ENCODE data around the gene FGGY.
"Not testable (repeated sequence)": the region's sequence is repeated elsewhere in the genome, so short reads cannot be mapped to it uniquely, and the experiment has no call there.

The FGGY gene

DNA sequence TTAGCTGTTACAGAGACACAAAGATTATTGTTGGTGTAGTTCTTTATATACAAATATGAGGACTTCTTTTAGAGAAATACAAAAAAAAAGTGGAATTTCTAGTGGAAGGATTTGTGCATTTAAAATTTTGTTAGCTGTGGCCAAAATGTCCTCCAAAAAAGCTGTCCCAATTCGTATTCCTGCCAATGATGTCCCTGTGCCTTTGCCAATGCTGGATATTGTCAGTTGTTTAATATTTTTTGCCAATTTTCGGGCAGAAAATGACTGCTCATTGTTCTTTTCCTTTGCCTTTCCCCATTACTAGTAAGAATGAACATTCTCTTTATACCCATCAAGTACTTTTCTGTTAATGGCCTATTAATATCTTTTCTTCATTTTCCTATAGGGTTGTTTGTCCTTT lies 407.8 kb downstream of the FGGY start:
- DNase-seq (ENCODE audit: low spot score): no peak

DNA sequence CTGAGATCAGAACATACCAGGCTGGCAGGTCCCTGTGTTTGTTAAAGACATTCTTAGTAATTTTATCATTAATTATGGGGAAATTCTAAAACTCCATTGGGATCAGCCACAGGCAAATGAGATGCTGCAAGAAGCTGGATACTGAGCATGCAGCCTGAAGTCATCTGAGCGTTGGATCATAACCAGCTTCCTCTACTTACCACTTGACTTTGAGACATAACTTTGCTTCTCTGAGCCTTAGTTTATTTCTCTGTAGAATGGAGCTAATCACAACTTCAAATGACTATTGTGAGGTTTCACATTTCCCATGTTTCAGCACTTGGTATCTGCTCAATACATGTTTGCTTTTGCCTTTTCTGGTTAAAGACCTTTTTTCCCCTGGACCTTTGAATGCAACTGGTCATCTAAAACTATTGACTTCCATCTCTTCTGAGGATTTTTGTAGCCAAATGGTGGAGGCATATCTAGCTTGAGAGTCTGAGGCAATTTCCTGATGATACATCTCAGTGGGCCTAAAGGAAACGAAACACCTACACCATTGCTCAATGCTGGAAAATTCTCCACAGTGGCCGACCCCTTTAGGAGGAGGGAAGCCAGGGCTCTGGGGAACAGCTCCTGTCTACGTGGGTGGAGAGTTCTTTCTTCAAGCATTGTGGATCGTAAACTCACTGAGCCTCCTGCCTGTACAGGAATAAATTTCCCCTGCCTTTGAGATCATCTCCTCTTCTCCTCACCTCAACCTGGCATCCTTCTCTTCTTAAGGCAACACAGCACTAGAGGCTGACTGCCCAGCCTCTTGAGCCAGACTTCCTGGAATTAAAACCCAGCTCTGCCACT lies 408.8 kb downstream of the FGGY start:
- no peak for DNase-seq (ENCODE audit: low spot score)

DNA sequence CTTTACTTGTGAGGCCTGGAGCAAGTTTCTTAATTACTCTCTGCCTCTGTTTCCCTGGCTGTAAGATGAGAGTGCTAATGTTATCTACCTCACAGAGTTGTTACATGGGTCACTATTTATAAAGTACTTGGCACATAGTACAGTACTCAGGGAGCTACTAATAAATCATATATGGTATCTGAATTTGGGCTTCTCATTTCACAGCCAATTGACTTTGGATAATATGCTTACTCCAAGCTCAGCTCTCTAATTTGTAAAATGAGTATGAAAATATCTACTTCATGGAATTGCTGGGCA lies 409.4 kb downstream of the FGGY start:
- no peak for DNase-seq (ENCODE audit: low spot score)

DNA sequence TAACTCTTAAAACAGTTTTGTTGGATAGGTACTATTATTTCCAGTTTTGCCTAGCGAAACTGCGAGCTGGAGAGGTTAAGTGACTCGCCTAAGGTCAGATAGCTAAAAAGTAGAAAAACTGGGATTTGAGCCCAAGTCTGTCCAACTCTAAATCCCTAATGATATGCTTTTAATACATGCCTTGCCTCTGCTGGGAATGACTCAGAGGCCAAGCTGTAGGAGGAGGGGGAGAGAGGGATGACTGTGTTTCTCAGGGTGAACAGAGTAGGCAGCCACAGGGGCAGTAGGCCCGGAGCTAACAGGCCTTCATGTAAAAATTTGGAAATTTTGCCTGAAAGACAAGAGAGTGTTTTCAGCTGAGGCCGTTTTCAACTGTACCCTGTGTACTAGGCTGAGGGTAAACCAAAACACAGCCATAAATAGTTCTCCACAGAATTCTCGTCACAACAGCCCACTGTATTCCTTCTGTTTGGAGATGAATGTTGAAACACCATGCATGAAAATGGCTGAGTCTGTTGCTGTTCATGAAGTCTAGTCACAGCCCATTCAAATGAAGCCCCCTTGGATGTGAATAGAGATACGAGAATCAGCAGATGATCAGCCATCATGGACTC lies 410.4 kb downstream of the FGGY start:
- DNase-seq (ENCODE audit: low spot score): no peak

DNA sequence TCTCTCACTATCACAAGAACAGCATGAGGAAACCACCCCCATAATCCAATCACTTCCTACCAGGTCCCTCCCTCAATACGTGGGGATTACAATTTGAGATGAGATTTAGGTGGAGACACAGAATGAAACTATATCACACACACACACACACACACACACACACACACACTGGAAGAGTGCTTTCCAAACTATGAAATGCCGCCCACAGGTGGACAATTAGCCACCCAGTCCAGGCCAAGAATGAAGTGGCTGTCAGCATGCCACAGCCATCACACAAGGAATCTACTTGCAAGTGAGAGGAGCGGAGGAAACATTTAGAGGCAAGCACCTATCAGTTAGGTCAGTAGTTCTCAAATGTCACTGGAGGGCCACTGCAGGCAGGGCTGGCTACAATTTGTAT lies 412.4 kb downstream of the FGGY start:
- no peak for DNase-seq (ENCODE audit: low spot score)

DNA sequence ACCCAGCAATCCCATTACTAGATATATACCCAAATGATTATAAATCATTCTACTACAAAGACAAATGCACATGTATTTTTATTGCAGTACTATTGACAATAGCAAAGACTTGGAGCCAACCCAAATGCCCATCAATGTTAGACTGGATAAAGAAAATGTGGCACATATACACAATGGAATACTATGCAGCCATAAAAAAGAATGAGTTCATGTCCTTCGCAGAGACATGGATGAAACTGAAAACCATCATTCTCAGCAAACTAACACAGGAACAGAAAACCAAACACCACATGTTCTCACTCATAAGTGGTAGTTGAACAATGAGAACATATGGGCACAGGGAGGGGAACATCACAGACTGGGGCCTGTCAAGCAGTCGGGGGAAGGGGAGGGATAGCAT lies 414.0 kb downstream of the FGGY start:
- DNase-seq (ENCODE audit: low spot score): not testable (repeated sequence)

DNA sequence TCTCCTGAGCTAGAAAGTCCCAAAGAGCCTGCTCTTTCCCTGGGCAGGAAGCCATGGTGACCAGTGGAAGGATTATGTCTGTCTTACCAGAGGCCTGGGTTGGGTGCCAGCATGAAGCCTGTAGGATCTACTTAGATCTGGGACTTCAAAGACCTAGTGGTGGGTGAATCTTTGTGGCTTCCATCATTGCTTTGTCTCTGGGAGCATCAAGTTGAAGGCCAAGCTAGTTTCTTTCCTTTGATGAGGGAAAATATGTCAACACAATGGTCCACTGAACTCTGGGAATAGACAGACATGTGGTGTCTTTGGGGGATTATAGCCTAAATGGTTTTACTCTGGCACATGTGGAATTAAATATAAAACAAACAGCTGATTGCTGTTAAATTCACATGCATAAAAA lies 417.3 kb downstream of the FGGY start:
- no peak for DNase-seq (ENCODE audit: low spot score)

DNA sequence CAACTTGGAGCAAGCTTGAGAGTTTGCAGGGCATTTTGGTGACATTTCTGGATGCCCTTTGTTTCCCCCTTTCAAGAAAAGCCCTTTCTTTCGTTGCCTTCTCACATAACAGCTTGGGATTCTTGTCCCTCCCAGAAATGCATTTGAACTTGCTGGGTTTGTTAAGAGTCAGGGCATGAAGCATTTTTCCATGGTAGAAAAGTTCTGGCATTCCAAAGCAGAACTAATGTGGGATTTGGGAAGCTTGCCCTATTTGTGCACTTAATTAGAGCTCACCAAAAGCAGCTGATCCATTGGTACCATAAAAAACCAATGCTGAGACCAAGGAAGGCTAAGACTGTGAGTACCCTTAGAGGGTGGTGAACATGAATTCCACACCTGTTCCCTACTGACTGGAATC lies 418.1 kb downstream of the FGGY start:
- no peak for DNase-seq (ENCODE audit: low spot score)

DNA sequence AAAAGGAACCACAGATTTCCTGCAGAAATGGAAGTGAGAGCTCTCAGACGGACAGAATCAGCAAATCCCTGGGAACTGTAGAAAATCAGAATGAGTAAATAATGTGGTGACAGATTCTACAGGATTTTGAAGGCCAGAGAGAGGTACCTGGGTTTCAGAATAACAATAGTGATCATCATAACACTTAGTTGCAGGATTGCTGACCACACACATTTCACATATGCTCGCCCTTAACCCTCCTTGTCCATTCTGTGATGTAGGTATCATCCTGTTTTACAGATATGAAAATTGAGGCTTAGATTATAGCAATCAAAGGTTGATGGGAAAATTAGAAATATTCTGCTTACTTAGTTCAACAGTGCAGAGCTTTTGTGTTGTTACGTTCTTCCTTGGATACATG lies 419.9 kb downstream of the FGGY start:
- DNase-seq (ENCODE audit: low spot score): no peak

DNA sequence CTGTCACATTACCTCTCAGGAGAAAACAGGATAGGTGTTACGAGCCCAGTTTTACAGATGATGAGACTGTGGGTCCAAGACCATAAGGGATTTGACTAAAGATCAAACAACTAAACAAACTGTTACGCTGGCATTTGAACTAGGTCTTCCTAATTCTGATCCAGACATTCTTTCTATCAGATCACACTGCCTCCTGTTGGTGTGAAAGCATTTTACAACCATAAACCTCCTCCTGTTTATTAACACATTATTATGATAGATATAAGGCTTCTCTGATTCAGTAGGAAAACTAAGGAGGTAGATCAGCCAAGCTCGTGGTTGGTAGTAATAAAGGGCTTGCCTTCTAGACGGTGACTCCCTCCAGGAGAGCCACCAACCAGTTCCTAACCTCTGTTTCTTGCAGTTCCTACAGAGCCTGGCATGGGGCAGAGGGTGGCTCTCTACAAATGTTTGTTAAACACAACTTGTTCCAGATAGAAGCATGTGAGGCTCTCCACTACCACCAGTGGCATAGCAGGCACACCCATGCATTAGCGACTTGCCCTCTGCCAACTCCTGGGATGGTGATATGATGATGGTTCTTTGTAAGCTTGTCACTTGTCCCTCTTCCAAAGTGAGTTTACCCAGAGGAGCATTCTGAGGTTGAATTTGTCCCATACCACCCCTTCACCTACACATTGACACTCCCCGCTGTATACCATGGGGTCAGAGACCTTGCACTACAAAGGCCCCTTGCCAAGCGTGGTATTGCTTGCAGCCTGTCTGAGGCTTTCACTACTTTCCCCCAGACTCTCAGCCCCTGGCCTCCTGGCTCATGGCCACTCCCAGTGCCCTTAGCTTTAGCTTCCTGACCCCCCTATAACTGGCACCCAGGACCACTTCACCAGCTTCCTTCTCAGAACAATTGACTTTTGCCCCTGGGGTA lies 421.4 kb downstream of the FGGY start:
- DNase-seq (ENCODE audit: low spot score): peak; percentile 33

DNA sequence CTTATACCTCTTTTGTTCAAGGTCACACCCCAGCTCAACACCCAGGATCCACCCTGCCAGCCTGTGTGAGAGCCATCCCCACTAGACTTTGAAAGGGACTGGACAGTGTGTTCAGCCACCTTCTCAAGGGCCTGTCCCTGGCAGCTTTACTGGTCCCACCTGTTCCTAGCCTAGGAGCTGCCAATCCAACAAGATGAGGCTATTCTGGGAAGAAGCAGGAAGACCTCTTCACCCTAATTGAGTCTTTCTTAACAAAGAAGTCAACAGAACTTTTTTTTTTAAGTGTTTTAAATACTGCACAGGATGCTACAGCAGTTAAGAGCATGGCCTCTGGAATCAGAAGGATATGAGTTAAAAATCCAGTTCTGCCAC lies 422.1 kb downstream of the FGGY start:
- no peak for DNase-seq (ENCODE audit: low spot score)

DNA sequence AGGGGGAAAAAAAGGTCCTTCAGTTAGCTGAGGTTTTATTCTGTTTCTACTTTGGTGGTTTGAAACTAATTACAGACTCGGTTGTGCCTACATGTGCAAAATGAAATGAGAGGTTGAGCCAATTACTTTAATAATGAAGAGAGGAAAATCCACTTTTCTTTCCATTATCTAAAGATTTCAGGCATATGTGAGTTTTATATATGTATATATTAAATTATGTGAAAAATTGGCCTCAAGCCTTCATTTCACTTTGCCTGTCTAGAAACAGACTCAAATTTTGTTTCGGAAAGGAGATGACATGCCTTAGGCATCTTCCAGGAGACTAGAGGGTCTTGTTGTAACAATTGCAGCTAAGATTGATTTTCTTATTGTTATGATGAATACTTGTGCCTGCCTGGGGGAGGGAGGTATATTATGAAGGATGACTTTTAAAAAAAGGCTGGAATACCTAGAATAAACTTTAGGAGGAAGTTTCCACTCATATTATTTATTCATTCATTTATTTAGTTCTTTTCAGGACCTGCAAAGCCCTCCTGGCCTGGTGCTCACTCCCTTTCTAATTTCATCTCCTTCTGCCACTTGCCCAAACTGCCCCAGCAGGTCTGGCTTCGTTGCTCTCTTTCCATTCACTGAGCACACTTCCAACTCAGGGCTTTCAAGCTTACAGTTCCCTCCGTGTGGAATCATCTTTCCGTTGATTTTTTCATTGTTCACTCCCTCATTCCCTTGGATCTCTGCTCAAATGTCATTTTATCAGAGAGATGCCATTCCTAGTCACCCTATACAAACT lies 423.6 kb downstream of the FGGY start:
- no peak for DNase-seq (ENCODE audit: low spot score)

DNA sequence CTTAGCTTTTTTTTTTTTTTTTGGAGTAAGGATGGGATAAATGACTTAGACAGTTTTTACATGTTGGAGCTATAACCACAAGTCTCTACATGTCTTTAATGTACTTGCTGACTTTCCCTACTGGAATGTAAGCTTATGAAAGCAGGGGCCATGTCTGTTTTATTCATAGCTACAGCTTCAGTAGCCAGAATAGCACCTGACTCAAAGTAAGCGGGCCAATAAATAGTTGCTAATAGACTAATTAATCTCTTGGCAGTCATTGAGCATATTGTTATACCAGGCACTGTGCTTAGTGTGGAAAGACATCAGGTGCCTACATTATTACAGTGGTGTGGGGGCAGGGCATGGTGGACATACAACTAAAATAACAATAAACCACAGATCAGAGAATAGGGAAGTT lies 433.4 kb downstream of the FGGY start:
- no peak for DNase-seq (ENCODE audit: low spot score)

DNA sequence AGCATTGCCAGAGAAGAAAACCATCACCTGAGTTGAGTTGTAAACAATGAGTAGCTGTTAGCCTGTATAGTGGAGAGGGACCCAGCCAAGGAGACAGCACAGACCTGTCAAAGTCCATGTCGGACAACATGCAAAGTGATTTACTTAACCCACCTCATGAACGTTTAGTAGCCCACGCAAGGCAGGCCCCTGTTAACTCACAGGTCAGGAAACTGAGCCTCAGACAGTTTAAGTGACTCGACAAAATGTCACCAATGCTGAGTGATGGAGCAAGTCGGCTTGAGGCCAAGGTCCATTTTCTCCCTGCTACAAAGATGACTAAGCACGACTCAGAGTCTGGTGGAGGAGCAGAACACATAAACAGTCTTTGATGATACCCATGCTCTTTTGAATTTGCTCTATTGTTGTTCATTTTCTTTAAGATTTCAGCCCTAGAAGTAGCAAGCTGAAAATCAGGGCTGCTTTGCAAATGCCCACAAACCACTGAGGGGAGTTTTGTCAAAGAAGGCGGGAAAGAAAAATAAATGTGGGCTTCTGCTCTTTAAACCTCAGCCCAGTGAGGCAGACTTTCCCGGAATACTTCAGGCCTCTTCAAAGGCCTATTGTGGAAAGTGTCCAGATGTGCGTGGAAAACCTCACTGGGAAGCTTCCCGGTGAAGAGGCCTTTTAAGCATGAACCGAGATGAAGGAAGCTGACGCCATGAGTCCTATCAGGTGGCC lies 434.0 kb downstream of the FGGY start:
- no peak for DNase-seq (ENCODE audit: low spot score)

DNA sequence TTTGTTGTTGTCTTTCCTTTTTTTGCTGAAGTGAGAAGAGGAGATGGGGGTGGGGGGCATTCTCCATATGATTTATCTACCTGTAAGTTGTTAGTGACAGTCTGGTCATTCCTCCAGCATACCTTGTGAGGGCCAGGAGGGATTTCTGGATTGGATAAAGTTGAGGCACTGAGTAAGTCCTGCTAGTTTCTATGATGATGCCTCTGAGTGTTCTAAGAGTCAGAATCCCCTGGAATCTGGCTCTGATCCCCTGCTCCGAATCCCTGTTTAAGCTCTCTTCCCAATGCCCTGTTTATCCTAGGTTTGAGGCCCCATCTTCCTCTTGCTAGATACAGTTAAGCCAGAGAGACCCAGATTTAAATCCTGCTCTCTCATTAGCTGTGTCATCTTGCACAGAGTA lies 434.7 kb downstream of the FGGY start:
- DNase-seq (ENCODE audit: low spot score): no peak

DNA sequence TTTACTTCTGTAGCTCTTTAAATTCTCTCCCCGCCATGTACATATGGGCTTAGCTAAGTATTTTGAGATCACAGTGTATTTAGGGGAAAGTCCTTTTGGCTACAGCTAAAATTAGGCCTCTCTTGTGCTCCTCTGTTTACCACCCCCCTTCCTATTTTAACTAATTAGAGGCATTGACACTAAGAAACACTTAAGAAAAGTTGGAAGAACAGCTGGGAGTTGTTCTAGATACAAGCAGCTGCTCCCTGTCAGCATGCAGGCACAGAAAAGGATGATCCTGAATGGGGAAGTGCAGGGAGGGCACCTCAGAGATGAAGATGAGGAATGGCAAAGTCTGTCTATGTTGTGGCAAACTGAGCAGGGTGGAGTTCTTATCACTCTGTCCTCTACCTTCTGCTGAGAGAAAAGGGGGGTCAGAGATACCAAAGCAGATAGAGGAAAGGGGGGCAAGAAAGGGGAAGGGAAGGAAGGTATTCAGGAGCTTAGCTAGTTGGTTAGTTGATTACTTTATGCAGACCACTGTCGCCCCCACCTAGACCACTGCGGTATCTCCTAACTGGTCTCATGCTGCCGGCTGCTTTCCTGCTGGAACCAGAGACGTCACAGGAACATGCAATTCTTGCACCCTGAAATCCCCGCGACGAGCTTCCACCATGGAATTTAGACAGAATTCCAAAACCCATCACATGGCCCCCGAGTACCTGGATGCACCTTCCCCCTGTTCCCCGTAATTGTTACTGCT lies 435.5 kb downstream of the FGGY start:
- no peak for DNase-seq (ENCODE audit: low spot score)

DNA sequence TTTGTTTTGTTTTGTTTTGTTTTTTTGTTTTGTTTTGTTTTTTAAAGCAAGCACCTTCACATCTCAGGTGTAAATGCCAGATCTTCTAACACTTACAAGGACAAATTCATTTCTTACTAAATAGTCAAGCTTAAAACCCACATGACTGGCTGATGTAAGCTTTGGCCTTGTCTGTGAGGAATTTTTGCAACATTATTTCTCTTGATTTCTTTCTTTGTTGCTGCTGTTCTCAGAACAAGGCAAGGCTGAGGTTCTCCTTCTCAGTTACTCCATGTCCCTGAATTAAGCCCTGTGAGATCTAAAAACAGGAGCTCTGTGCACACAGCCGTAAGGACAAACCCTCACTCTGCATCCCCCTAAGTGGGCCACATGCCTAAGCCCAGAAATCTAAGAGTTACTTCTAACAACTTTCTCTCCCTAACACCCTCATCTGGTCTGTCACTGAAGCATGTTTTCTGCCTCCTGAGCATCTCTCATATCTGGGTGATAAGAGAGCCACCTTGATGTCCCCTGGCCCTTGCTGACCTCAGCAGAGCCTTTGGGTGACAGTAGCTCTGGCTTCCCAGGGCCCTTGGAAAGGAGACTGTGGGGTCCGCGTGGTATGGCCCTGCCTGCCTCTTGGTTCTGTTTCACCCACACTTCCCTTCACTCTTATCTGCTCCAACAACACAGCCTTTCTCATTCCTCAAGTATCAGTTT lies 436.7 kb downstream of the FGGY start:
- no peak for DNase-seq (ENCODE audit: low spot score)

DNA sequence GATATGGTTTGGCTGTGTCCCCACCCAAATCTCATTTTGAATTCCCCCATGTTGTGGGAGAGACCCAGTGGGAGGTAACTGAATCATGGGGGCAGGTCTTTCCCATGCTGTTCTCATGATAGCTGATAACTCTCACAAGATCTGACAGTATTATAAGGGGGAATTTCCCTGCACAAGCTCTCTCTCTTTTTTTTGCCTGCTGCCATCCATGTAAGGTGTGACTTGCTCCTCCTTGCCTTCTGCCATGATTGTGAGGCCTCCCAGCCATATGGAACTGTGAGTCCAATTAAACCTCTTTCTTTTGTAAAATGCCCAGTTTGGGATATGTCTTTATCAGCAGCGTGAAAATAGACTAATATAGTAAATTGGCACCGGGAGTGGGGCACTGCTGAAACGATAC lies 439.0 kb downstream of the FGGY start:
- DNase-seq (ENCODE audit: low spot score): not testable (repeated sequence)

DNA sequence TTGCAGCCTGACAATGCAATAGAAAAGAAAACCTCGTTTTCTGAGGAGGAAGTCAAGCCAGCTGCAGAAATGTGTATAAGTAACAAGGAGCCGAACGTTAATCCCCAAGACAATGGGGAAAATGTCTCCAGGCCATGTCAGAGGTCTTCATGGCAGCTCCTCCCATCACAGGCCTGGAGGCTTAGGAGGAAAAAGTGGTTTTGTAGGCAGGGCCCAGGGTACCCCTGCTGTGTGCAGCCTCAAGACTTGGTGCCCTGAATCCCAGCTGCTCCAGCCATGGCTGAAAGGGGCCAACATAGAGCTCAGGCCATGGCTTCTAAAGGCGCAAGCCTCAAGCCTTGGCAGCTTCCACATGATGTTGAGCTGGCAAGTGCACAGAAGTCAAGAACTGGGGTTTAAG lies 439.9 kb downstream of the FGGY start:
- no peak for DNase-seq (ENCODE audit: low spot score)

DNA sequence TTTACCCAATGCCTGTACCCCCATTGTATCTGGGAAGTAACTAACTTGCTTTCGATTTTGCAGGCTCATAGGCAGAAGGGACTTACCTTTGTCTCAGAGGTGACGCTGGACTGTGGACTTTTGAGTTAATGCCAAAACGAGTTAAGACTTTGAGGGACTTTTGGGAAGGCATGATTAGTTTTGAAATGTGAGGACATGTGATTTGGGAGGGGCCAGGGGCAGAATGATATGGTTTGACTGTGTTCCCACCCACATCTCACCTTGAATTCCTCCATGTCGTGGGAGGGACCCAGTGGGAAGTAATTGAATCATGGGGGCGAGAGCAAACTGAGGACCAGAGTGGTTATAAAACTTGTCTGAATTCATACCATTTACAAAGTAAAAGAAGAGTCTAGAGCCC lies 440.7 kb downstream of the FGGY start:
- no peak for DNase-seq (ENCODE audit: low spot score)

Data from D341Med (cell line).